PC-9 (cell line): ENCODE results near the gene KCNJ10.

Experiments
- EZH2 ChIP-seq: fragments of 200-600 bp; sonication (generic); IDR thresholded peaks from 2 replicates; pipeline ENCODE4 v1.8.0; 2017; ENCODE audit warnings: antibody characterized with exemption, low read depth
- TF ChIP-seq, protein P1 (sequence below): fragments of 200-600 bp; sonication (generic); conservative IDR thresholded peaks from 2 replicates; pipeline ENCODE4 v1.6.1; 2017; ENCODE audit warnings: mixed run types, antibody characterized with exemption, mild to moderate bottlenecking, moderate library complexity

DNA sequence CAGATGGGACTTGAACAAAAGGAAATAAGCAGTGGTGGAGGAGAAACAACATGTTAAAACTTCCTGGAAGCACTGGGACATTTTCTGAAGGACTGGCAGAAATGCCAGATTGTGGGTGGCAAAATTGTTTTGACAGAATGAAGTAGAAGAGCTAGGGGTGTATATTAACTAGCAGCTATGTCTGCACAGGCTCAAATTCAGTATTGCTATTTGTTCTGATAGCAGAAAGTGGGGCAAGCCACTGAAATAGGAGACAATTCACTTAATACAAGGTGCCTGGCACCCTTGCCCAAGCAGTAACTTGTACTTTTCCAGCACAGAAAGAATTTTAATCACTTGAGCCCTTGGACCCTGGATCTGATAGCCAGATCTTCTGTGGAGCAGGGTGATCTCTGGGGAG, 26.4 kb downstream of the KCNJ10 start:
- TF ChIP-seq, protein P1, sequence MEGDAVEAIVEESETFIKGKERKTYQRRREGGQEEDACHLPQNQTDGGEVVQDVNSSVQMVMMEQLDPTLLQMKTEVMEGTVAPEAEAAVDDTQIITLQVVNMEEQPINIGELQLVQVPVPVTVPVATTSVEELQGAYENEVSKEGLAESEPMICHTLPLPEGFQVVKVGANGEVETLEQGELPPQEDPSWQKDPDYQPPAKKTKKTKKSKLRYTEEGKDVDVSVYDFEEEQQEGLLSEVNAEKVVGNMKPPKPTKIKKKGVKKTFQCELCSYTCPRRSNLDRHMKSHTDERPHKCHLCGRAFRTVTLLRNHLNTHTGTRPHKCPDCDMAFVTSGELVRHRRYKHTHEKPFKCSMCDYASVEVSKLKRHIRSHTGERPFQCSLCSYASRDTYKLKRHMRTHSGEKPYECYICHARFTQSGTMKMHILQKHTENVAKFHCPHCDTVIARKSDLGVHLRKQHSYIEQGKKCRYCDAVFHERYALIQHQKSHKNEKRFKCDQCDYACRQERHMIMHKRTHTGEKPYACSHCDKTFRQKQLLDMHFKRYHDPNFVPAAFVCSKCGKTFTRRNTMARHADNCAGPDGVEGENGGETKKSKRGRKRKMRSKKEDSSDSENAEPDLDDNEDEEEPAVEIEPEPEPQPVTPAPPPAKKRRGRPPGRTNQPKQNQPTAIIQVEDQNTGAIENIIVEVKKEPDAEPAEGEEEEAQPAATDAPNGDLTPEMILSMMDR, result no peak
- no peak for TF ChIP-seq EZH2
